NOMO-1 (cell line): ENCODE measurements around the gene CYP3A7.
"Not testable (repeated sequence)": the region's sequence is repeated elsewhere in the genome, so short reads cannot be mapped to it uniquely, and the experiment has no call there.

Experiments used
- DNase-seq, 2 experiments: peaks; one replicate each; lab custom pipeline; 2025; ENCODE audit not compliant: unreplicated experiment in 2 of 2; lab: John Stamatoyannopoulos, UW

The CYP3A7 gene

GRCh38 chr7:99709838-99710578, 25.0 kb downstream of the CYP3A7 start:
- no peak for DNase-seq

GRCh38 chr7:99709260-99709659, 25.7 kb downstream of the CYP3A7 start:
- DNase-seq: no peak

GRCh38 chr7:99707096-99707495, 27.9 kb downstream of the CYP3A7 start:
- no peak for DNase-seq

- DNase-seq: no peak
Measured at GRCh38 chr7:99699946-99700345, 35.0 kb downstream of the CYP3A7 start.

GRCh38 chr7:99698867-99699730, 35.9 kb downstream of the CYP3A7 start:
- DNase-seq: not testable (repeated sequence)

- DNase-seq: no peak
Measured at GRCh38 chr7:99694912-99695304, 40.1 kb downstream of the CYP3A7 start.

- DNase-seq: no peak
Measured at GRCh38 chr7:99694201-99694911, 40.6 kb downstream of the CYP3A7 start.

- no peak for DNase-seq
Measured at GRCh38 chr7:99693427-99694200, 41.4 kb downstream of the CYP3A7 start.

GRCh38 chr7:99693100-99693426, 41.9 kb downstream of the CYP3A7 start:
- no peak for DNase-seq

GRCh38 chr7:99692563-99692962, 42.4 kb downstream of the CYP3A7 start:
- not testable (repeated sequence) for DNase-seq

GRCh38 chr7:99691658-99692057, 43.3 kb downstream of the CYP3A7 start:
- not testable (repeated sequence) for DNase-seq

- DNase-seq: not testable (repeated sequence)
Measured at GRCh38 chr7:99690918-99691317, 44.1 kb downstream of the CYP3A7 start.

- DNase-seq: not testable (repeated sequence)
Measured at GRCh38 chr7:99685871-99686608, 49.0 kb downstream of the CYP3A7 start.

- DNase-seq: no peak
Measured at GRCh38 chr7:99685129-99685758, 49.8 kb downstream of the CYP3A7 start.

- no peak for DNase-seq
Measured at GRCh38 chr7:99679400-99680191, 55.4 kb downstream of the CYP3A7 start, which contains the start of gene CYP3A5. CYP3A5 (minus strand) TSS chr7:99679996; CDS start chr7:99679896, 100 bp downstream.

GRCh38 chr7:99679032-99679399, 56.0 kb downstream of the CYP3A7 start:
- no peak for DNase-seq

- DNase-seq: no peak
Measured at GRCh38 chr7:99677648-99678045, 57.3 kb downstream of the CYP3A7 start.

- no peak for DNase-seq
Measured at GRCh38 chr7:99677013-99677647, 57.9 kb downstream of the CYP3A7 start.
